CD14-positive monocyte (primary cell): ENCODE results near the gene CCNI. TPM values are rescaled to one million over a fixed set of nuclear protein-coding genes. Genes with fewer than 3 reads are reported as not detected.

Source experiments
- DNase-seq, 3 donors: peaks; one replicate each; pipeline ENCODE4 v3.0.0-alpha.2; 2011 to 2022
- H2AFZ ChIP-seq: 2 replicates; pipeline ENCODE4 v1.6.0; 2012; ENCODE audit warnings: mild to moderate bottlenecking, low read depth, low read length, inconsistent platforms; ENCODE audit not compliant: insufficient read depth, poor library complexity, severe bottlenecking
- H3K27ac ChIP-seq, 2 donors: 1 replicate in 1 of 2; 2 replicates in 1 of 2; pipeline ENCODE4 v1.5.1; 2012 to 2013; ENCODE audit warnings: low read length in 2 of 2, control low read depth in 1 of 2, inconsistent platforms in 1 of 2, low read depth in 1 of 2, mild to moderate bottlenecking in 1 of 2
- H3K27me3 ChIP-seq, 2 donors: one replicate each; pipeline versions ENCODE4 v1.6.0 to v1.6.1; 2011 to 2013; ENCODE audit warnings: low read length in 2 of 2; ENCODE audit not compliant: control insufficient read depth in 2 of 2, insufficient read depth in 2 of 2
- H3K36me3 ChIP-seq, 2 donors: replicated peaks in 1 of 2; 1 replicate in 1 of 2; 2 replicates in 1 of 2; pipeline versions ENCODE4 v1.5.1 to v1.6.1; 2012 to 2013; ENCODE audit warnings: low read length in 2 of 2, control low read depth in 1 of 2, inconsistent platforms in 1 of 2, mild to moderate bottlenecking in 1 of 2; ENCODE audit not compliant: insufficient read depth in 2 of 2, control insufficient read depth in 1 of 2
- H3K4me1 ChIP-seq, 2 donors: 1 replicate in 1 of 2; 2 replicates in 1 of 2; pipeline versions ENCODE4 v1.5.1 to v1.6.1; 2012 to 2013; ENCODE audit warnings: low read length in 2 of 2, control low read depth in 1 of 2, inconsistent platforms in 1 of 2, mild to moderate bottlenecking in 1 of 2, moderate library complexity in 1 of 2; ENCODE audit not compliant: insufficient read depth in 2 of 2, control insufficient read depth in 1 of 2
- H3K4me2 ChIP-seq: replicated peaks from 2 replicates; pipeline ENCODE3; 2012; ENCODE audit warnings: low read length, moderate library complexity, mild to moderate bottlenecking; ENCODE audit not compliant: poor library complexity, severe bottlenecking; ENCODE audit errors: extremely low read depth
- H3K4me3 ChIP-seq, 3 experiments: fragments of 200-600 bp in 1 of 3; sonication (generic) in 1 of 3; replicated peaks in 1 of 3; 1 replicate in 2 of 3; 2 replicates in 1 of 3; pipeline ENCODE4 v1.5.1; 2011 to 2013; ENCODE audit warnings: low read length in 3 of 3, mild to moderate bottlenecking in 3 of 3, control low read depth in 2 of 3, low read depth in 2 of 3, inconsistent platforms in 1 of 3, moderate library complexity in 1 of 3
- H3K79me2 ChIP-seq: 2 replicates; pipeline ENCODE4 v1.6.0; 2012; ENCODE audit warnings: mild to moderate bottlenecking, control low read depth, inconsistent platforms, low read length, moderate library complexity; ENCODE audit not compliant: insufficient read depth
- H3K9ac ChIP-seq: 2 replicates; pipeline ENCODE4 v1.6.0; 2017; ENCODE audit warnings: low read length, mild to moderate bottlenecking; ENCODE audit not compliant: insufficient read depth, poor library complexity, severe bottlenecking
- H3K9me3 ChIP-seq, 2 donors: replicated peaks in 1 of 2; 1 replicate in 1 of 2; 2 replicates in 1 of 2; pipeline versions ENCODE4 v1.5.1 to v1.6.1; 2012 to 2013; ENCODE audit warnings: low read length in 2 of 2, control low read depth in 1 of 2; ENCODE audit not compliant: control insufficient read depth in 1 of 2, insufficient read depth in 1 of 2
- H4K20me1 ChIP-seq: 2 replicates; pipeline ENCODE4 v1.6.0; 2012; ENCODE audit warnings: mild to moderate bottlenecking, low read length, control low read depth, moderate library complexity; ENCODE audit not compliant: insufficient read depth
- H3K27ac Mint-ChIP-seq, 7 donors: one replicate each; pipeline ENCODE4 v1.8.0; 2020; ENCODE audit warnings: mild to moderate bottlenecking in 7 of 7, mixed read lengths in 7 of 7, moderate library complexity in 6 of 7, inconsistent platforms in 2 of 7
- H3K27me3 Mint-ChIP-seq, 3 donors: one replicate each; pipeline ENCODE4 v1.8.0; 2021 to 2022; ENCODE audit warnings: low read depth in 3 of 3, mild to moderate bottlenecking in 3 of 3, mixed read lengths in 3 of 3, moderate library complexity in 3 of 3, inconsistent platforms in 1 of 3
- H3K36me3 Mint-ChIP-seq, 2 donors: one replicate each; pipeline ENCODE4 v1.8.0; 2020; ENCODE audit warnings: mixed read lengths in 2 of 2, inconsistent platforms in 1 of 2, mild to moderate bottlenecking in 1 of 2
- H3K4me1 Mint-ChIP-seq: one replicate; pipeline ENCODE4 v1.8.0; 2020; ENCODE audit warnings: mild to moderate bottlenecking, mixed read lengths
- H3K4me3 Mint-ChIP-seq, 2 donors: one replicate each; pipeline ENCODE4 v1.8.0; 2020; ENCODE audit warnings: mild to moderate bottlenecking in 2 of 2, mixed read lengths in 2 of 2, moderate library complexity in 1 of 2
- H3K9me3 Mint-ChIP-seq, 7 donors: one replicate each; pipeline ENCODE4 v1.8.0; 2020 to 2022; ENCODE audit warnings: mixed read lengths in 7 of 7, mild to moderate bottlenecking in 6 of 7, moderate library complexity in 6 of 7, inconsistent platforms in 2 of 7
- CTCF ChIP-seq: fragments of 200-600 bp; IDR thresholded peaks from one replicate; pipeline ENCODE4 v1.8.0; 2022; ENCODE audit warnings: antibody characterized with exemption, mild to moderate bottlenecking
- WGBS: methylation state at CpG from one replicate; pipeline ENCODE4 v1.1.5; 2013; ENCODE audit warnings: missing lambda C conversion rate; ENCODE audit not compliant: insufficient coverage; 5-methylcytosine and 5-hydroxymethylcytosine counted together
- intact Hi-C, 2 donors: fragments of 100-400 bp; cut with micrococcal nuclease; formaldehyde crosslinking; loops; one replicate each; pipeline versions ENCODE4 v1.15.0 to v1.15.1; 2023
- polyA plus RNA-seq, 3 donors: library from polyadenylated mRNA; depleted of rRNA in 1 of 3; unstranded in 2 of 3; stranded (reverse) in 1 of 3; fragments of 300-500 nt in 2 of 3; fragments of >200 nt in 1 of 3; fragmentation: Illumina TruSeq in 2 of 3; gene quantifications; 1 replicate in 2 of 3; 2 replicates in 1 of 3; pipeline ENCODE4 v1.2.3, GENCODE V29; 2012 to 2021

The CCNI gene
- polyA plus RNA-seq, 3 donors = 106 to 264 (median 171) TPM

GRCh38 chr4:77003400-77003799 is 72.4 kb downstream of the CCNI start:
- H3K79me2 ChIP-seq = no peaks in the 10 kb centered on the region
- Mint-ChIP-seq H3K27ac (no peak overlapping the region), H3K27me3 (no peaks in the 10 kb centered on the region), H3K4me3 (no peak overlapping the region), H3K9me3 (peaks cover 0 to 2% (median 0%) of the 10 kb centered on the region in 7 donors), H3K4me1 (peaks cover 28% of the 10 kb centered on the region), H3K36me3 (peaks cover 18 to 20% of the 10 kb centered on the region in 2 donors)
- H3K36me3 ChIP-seq = peaks cover 0 to 2% of the 10 kb centered on the region in 2 donors
- no peaks in the 10 kb centered on the region for H3K9me3 ChIP-seq
- DNase-seq = no peak
- H3K4me2 ChIP-seq = no peak overlapping the region
- H3K27me3 ChIP-seq = no peaks in the 10 kb centered on the region
- peaks cover 17 to 26% of the 10 kb centered on the region in 2 donors for H3K4me1 ChIP-seq
- no peak overlapping the region for H2AFZ ChIP-seq
- intact Hi-C loops = no loop called here
- H4K20me1 ChIP-seq = no peaks in the 10 kb centered on the region
- H3K27ac ChIP-seq = no peak overlapping the region
- no peak for TF ChIP-seq CTCF
- H3K9ac ChIP-seq = no peak overlapping the region
- H3K4me3 ChIP-seq = no peak overlapping the region

DNA sequence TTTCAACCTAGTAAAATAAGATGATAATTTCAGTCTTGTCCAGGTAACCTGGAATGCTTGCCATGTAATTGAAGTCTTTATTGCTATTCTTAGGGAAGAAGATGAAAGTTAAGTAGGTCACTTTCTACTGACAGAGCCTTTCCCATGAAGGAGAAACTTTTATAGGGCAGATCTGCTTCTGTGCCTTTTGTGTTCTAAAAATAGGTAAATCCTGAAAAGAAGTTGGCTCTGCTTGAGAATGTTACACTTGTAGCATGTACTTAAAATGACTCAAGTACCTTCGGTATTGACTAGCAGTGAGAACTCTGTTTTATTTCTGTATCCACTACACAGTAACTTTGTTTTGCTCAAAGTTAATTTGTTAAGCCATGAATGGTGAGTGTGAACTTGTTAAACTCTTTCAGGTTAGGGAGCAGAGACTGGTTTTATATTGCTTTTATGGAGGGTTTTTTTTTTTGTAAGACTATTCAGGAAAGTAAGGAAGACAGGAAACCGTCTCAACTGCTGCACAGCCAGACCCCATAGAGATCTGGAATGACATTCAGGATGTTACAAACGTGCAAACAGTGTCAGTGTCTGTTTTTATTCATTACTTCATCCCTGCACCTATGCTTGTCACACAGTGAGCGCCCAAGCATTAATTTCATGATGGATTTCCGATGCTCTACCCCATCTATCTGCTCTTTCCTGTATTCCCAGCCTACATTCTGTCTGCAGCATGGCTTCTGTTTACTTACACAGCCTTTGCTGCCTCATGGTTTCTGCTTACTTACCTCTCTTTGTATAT is 73.3 kb downstream of the CCNI start:
- no peak for DNase-seq
- H3K79me2 ChIP-seq = no peaks in the 10 kb centered on the region
- no peaks in the 10 kb centered on the region for H3K9me3 ChIP-seq
- Mint-ChIP-seq H3K9me3 (peaks cover 0 to 2% (median 0%) of the 10 kb centered on the region in 7 donors), H3K36me3 (peaks cover 21 to 26% of the 10 kb centered on the region in 2 donors), H3K4me3 (no peak overlapping the region), H3K4me1 (peaks cover 19% of the 10 kb centered on the region), H3K27ac (peak overlapping the region in 2 of 7 donors; percentile 0 to 75), H3K27me3 (no peaks in the 10 kb centered on the region)
- peaks cover 8 to 17% of the 10 kb centered on the region in 2 donors for H3K4me1 ChIP-seq
- H3K36me3 ChIP-seq = peaks cover 3 to 10% of the 10 kb centered on the region in 2 donors
- H3K27me3 ChIP-seq = no peaks in the 10 kb centered on the region
- TF ChIP-seq CTCF = no peak
- H3K4me2 ChIP-seq = no peak overlapping the region
- intact Hi-C loops = no loop called here
- no peak overlapping the region for H3K9ac ChIP-seq
- H2AFZ ChIP-seq = no peak overlapping the region
- WGBS = 94% methylated on average over 2 of the region's 5 CpGs
- peak overlapping the region in 1 of 2 donors; percentile 22 for H3K27ac ChIP-seq
- no peaks in the 10 kb centered on the region for H4K20me1 ChIP-seq
- no peak overlapping the region for H3K4me3 ChIP-seq
